ENCODE data around the gene BACH2. TPM values are rescaled to one million over a fixed set of nuclear protein-coding genes. Genes with fewer than 3 reads are reported as not detected.

BACH2 gene
- total RNA-seq, 1 experiment from 2014 or later: 3.3 TPM

DNA sequence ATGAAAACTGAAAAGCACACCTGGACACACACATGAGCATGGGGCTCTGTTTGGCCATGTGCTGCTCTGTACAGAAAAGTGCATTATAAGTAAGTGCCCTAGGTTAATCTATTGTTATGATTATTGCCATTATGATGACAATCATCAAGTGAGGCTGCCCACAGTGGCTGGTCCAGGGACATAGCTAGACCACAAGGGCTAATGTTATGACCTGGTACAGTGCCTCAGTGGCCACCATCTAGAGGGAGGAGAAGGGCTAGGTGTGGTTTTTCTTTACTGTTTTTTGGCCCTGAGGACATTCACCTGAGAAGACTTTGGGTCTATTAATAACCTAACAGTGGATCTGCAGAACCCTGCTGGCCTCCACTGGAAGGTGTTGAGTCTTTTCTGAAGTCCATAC is 316.3 kb downstream of the BACH2 start:
- POLR2A ChIA-PET: no interaction called here
- CTCF ChIA-PET: no interaction called here
- no peak overlapping the region for H3K4me3 ChIP-seq (replicated peaks in 1 of 2; ENCODE audit: low read depth in 1 of 2, low read length in 2 of 2)
- intact Hi-C loops (cut with micrococcal nuclease): no loop called here
- H4K20me1 ChIP-seq (ENCODE audit: insufficient read depth): no peaks in the 10 kb centered on the region
- no peaks in the 10 kb centered on the region for H3K79me2 ChIP-seq (ENCODE audit: insufficient read depth, low read length)
- no peak overlapping the region for H3K27ac ChIP-seq (ENCODE audit: low read depth, low read length)
- BruUV-seq (replicated peaks): no TSS peak
- H3K27me3 ChIP-seq (ENCODE audit: insufficient read depth, low read length): no peaks in the 10 kb centered on the region
- no peak overlapping the region for H2AFZ ChIP-seq (ENCODE audit: low read depth, low read length, poor library complexity, severe bottlenecking)
- RAD21 ChIA-PET (ENCODE audit: low non-redundant PET in 1 of 2, low total read pairs in 2 of 2, uncharacterized antibody in 2 of 2, unreplicated experiment in 2 of 2): no interaction called here
- H3K9me2 ChIP-seq (ENCODE audit: insufficient read depth): no peaks in the 10 kb centered on the region
- H3K9me3 ChIP-seq (ENCODE audit: control insufficient read depth in 1 of 2, insufficient read depth in 1 of 2, low read depth in 1 of 2, low read length in 2 of 2): no peaks in the 10 kb centered on the region
- H3K9ac ChIP-seq (ENCODE audit: low read length): no peak overlapping the region
- H3K36me3 ChIP-seq (ENCODE audit: control insufficient read depth in 1 of 2, insufficient read depth in 2 of 2, low read length in 2 of 2): no peaks in the 10 kb centered on the region
- H3K4me1 ChIP-seq (ENCODE audit: control insufficient read depth in 1 of 2, insufficient read depth in 2 of 2, low read length in 2 of 2): no peaks in the 10 kb centered on the region
- no peak overlapping the region for H3K4me2 ChIP-seq (ENCODE audit: low read length)
- ATAC-seq (no peak), DNase-seq (ENCODE audit: low read depth, low spot score) (no peak)
- TF ChIP-seq, protein P1, sequence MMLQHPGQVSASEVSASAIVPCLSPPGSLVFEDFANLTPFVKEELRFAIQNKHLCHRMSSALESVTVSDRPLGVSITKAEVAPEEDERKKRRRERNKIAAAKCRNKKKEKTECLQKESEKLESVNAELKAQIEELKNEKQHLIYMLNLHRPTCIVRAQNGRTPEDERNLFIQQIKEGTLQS (IDR thresholded peaks at IDR 0.05): no peak
- TF ChIP-seq YY1 (IDR thresholded peaks at IDR 0.05; ENCODE audit: extremely low read depth, insufficient replicate concordance, low read depth, low read length): no peak

DNA sequence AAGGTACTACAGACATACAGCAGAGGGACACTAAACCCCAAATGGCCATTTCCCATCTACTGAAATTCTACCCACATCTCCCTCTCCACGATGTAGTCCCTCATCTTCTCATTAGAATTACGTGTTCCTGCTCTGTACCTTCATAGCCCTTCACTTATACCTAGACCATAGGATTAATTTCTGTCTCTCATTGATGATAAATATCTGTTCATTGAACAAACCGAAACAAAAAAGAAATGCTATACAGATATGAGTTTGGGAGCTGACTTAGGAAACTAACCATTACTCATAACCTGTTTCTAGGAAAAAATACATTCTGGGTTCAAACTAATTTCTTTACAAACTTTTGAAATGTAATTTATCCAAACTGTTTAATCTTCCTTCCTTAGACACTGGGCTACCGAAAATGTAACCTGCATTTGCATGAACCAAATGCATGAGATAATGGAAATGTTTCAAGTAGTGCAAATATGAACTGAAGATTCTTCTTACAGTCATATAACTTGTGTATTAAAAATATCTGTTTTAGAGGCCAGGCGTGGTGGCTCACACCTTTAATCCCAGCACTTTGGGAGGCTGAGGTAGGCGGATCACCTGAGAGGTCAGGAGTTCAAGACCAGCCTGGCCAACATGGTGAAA is 317.0 kb downstream of the BACH2 start:
- RAD21 ChIA-PET (ENCODE audit: low non-redundant PET in 1 of 2, low total read pairs in 2 of 2, uncharacterized antibody in 2 of 2, unreplicated experiment in 2 of 2): no interaction called here
- Histone ChIP-seq H3K27ac (ENCODE audit: low read depth, low read length) (no peak overlapping the region), H3K4me1 (ENCODE audit: control insufficient read depth in 1 of 2, insufficient read depth in 2 of 2, low read length in 2 of 2) (no peaks in the 10 kb centered on the region), H2AFZ (ENCODE audit: low read depth, low read length, poor library complexity, severe bottlenecking) (no peak overlapping the region), H3K36me3 (ENCODE audit: control insufficient read depth in 1 of 2, insufficient read depth in 2 of 2, low read length in 2 of 2) (no peaks in the 10 kb centered on the region), H3K9me3 (ENCODE audit: control insufficient read depth in 1 of 2, insufficient read depth in 1 of 2, low read depth in 1 of 2, low read length in 2 of 2) (no peaks in the 10 kb centered on the region), H3K27me3 (ENCODE audit: insufficient read depth, low read length) (no peaks in the 10 kb centered on the region), H3K4me3 (replicated peaks in 1 of 2; ENCODE audit: low read depth in 1 of 2, low read length in 2 of 2) (no peak overlapping the region), H3K4me2 (ENCODE audit: low read length) (no peak overlapping the region), H3K79me2 (ENCODE audit: insufficient read depth, low read length) (no peaks in the 10 kb centered on the region), H3K9me2 (ENCODE audit: insufficient read depth) (no peaks in the 10 kb centered on the region), H3K9ac (ENCODE audit: low read length) (no peak overlapping the region), H4K20me1 (ENCODE audit: insufficient read depth) (no peaks in the 10 kb centered on the region)
- POLR2A ChIA-PET: no interaction called here
- intact Hi-C loops (cut with micrococcal nuclease): no loop called here
- ATAC-seq (no peak), DNase-seq (ENCODE audit: low read depth, low spot score) (no peak)
- CTCF ChIA-PET: interaction anchor here (0.6 to 0.8 kb wide), 2 partner anchors 39 to 481 kb away, joined by 4 read pairs; no protein-coding TSS in a partner anchor
- BruUV-seq (replicated peaks): no TSS peak
- TF ChIP-seq ZNF274 (IDR thresholded peaks at IDR 0.05; ENCODE audit: low read depth, low read length) (no peak), SP1 (IDR thresholded peaks at IDR 0.05; ENCODE audit: low read depth) (no peak), EZH2phosphoT487 (IDR thresholded peaks at IDR 0.05; ENCODE audit: borderline replicate concordance) (no peak), POLR2A (IDR thresholded peaks at IDR 0.05; ENCODE audit: borderline replicate concordance, extremely low read depth, insufficient read depth, insufficient read length) (no peak), ELF1 (IDR thresholded peaks at IDR 0.05; ENCODE audit: borderline replicate concordance, low read depth) (no peak)
- TF ChIP-seq, protein P2, sequence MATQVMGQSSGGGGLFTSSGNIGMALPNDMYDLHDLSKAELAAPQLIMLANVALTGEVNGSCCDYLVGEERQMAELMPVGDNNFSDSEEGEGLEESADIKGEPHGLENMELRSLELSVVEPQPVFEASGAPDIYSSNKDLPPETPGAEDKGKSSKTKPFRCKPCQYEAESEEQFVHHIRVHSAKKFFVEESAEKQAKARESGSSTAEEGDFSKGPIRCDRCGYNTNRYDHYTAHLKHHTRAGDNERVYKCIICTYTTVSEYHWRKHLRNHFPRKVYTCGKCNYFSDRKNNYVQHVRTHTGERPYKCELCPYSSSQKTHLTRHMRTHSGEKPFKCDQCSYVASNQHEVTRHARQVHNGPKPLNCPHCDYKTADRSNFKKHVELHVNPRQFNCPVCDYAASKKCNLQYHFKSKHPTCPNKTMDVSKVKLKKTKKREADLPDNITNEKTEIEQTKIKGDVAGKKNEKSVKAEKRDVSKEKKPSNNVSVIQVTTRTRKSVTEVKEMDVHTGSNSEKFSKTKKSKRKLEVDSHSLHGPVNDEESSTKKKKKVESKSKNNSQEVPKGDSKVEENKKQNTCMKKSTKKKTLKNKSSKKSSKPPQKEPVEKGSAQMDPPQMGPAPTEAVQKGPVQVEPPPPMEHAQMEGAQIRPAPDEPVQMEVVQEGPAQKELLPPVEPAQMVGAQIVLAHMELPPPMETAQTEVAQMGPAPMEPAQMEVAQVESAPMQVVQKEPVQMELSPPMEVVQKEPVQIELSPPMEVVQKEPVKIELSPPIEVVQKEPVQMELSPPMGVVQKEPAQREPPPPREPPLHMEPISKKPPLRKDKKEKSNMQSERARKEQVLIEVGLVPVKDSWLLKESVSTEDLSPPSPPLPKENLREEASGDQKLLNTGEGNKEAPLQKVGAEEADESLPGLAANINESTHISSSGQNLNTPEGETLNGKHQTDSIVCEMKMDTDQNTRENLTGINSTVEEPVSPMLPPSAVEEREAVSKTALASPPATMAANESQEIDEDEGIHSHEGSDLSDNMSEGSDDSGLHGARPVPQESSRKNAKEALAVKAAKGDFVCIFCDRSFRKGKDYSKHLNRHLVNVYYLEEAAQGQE (IDR thresholded peaks at IDR 0.05; ENCODE audit: low read depth): no peak
- TF ChIP-seq, protein P3, sequence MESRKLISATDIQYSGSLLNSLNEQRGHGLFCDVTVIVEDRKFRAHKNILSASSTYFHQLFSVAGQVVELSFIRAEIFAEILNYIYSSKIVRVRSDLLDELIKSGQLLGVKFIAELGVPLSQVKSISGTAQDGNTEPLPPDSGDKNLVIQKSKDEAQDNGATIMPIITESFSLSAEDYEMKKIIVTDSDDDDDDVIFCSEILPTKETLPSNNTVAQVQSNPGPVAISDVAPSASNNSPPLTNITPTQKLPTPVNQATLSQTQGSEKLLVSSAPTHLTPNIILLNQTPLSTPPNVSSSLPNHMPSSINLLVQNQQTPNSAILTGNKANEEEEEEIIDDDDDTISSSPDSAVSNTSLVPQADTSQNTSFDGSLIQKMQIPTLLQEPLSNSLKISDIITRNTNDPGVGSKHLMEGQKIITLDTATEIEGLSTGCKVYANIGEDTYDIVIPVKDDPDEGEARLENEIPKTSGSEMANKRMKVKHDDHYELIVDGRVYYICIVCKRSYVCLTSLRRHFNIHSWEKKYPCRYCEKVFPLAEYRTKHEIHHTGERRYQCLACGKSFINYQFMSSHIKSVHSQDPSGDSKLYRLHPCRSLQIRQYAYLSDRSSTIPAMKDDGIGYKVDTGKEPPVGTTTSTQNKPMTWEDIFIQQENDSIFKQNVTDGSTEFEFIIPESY (IDR thresholded peaks at IDR 0.05; ENCODE audit: extremely low read depth, insufficient replicate concordance, low read length): no peak
- TF ChIP-seq, protein P4, sequence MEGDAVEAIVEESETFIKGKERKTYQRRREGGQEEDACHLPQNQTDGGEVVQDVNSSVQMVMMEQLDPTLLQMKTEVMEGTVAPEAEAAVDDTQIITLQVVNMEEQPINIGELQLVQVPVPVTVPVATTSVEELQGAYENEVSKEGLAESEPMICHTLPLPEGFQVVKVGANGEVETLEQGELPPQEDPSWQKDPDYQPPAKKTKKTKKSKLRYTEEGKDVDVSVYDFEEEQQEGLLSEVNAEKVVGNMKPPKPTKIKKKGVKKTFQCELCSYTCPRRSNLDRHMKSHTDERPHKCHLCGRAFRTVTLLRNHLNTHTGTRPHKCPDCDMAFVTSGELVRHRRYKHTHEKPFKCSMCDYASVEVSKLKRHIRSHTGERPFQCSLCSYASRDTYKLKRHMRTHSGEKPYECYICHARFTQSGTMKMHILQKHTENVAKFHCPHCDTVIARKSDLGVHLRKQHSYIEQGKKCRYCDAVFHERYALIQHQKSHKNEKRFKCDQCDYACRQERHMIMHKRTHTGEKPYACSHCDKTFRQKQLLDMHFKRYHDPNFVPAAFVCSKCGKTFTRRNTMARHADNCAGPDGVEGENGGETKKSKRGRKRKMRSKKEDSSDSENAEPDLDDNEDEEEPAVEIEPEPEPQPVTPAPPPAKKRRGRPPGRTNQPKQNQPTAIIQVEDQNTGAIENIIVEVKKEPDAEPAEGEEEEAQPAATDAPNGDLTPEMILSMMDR (IDR thresholded peaks at IDR 0.05 in 2 of 3, conservative IDR thresholded peaks at IDR 0.05 in 1 of 3; ENCODE audit: borderline replicate concordance in 1 of 3, insufficient read depth in 1 of 3, low read depth in 2 of 3, low read length in 2 of 3): no peak

Data from HCT116 (cell line).